ENCODE data around the gene IL32. TPM values are rescaled to one million over a fixed set of nuclear protein-coding genes. Genes with fewer than 3 reads are reported as not detected.
A peak's percentile ranks its signal among the peaks of the same experiment; 100 is the strongest.

IL32 gene
- total RNA-seq, 4 donors from 2014 or later = 93.3 to 676 (median 590) TPM

DNA sequence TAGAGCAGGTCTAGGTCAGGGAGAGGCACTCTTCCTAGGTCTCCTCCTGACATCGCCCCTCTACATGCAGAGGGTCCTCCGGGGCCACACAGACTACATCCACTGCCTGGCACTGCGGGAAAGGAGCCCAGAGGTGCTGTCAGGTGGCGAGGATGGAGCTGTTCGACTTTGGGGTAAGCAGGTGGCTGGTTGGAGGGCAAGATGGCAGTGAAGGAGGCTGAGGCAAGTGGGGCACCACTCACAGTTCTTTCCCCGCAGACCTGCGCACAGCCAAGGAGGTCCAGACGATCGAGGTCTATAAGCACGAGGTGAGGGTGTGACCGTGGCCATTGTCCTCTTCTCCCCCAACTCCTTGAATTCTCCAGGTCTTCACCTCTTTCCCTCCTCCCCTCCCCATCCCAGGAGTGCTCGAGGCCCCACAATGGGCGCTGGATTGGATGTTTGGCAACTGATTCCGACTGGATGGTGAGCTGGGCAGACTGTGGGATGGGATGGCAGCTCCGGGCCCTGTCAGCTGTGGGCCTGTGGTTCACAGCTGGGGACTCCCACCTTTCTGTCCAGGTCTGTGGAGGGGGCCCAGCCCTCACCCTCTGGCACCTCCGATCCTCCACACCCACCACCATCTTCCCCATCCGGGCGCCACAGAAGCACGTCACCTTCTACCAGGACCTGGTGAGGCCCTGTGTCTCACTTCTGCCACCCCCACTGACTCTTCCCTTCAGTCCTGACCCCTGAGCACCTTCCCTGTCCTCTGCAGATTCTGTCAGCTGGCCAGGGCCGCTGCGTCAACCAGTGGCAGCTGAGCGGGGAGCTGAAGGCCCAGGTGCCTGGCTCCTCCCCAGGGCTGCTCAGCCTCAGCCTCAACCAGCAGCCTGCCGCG lies 38.6 kb upstream of the IL32 start:
- Histone ChIP-seq H3K27ac (no peak overlapping the region), H3K4me3 (no peak overlapping the region), H3K4me1 (peaks cover 14 to 47% (median 22%) of the 10 kb centered on the region in 4 donors), H3K36me3 (peaks cover 0 to 22% (median 0%) of the 10 kb centered on the region in 3 donors), H3K27me3 (no peaks in the 10 kb centered on the region), H3K9me3 (no peaks in the 10 kb centered on the region)
- TF ChIP-seq POLR2A (IDR thresholded peaks at IDR 0.05) = no peak
- TF ChIP-seq, protein P1, sequence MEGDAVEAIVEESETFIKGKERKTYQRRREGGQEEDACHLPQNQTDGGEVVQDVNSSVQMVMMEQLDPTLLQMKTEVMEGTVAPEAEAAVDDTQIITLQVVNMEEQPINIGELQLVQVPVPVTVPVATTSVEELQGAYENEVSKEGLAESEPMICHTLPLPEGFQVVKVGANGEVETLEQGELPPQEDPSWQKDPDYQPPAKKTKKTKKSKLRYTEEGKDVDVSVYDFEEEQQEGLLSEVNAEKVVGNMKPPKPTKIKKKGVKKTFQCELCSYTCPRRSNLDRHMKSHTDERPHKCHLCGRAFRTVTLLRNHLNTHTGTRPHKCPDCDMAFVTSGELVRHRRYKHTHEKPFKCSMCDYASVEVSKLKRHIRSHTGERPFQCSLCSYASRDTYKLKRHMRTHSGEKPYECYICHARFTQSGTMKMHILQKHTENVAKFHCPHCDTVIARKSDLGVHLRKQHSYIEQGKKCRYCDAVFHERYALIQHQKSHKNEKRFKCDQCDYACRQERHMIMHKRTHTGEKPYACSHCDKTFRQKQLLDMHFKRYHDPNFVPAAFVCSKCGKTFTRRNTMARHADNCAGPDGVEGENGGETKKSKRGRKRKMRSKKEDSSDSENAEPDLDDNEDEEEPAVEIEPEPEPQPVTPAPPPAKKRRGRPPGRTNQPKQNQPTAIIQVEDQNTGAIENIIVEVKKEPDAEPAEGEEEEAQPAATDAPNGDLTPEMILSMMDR (IDR thresholded peaks at IDR 0.05) = no peak
- DNase-seq = peak in 1 of 3 donors; percentile 43

DNA sequence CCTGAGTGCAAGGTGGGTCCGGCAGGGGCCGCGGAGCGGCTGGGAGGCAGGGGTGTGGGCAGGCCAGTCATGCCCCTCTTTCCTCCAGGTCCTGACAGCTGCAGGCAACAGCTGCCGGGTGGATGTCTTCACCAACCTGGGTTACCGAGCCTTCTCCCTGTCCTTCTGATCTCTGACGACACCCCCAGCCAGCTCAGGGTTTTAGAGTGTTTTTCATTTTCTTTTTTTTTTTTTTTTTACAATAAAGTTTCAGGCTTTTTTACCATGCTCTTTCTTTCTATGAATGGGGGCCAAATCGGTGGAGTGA lies 38.0 kb upstream of the IL32 start:
- Histone ChIP-seq H3K27me3 (no peaks in the 10 kb centered on the region), H3K4me3 (no peak overlapping the region), H3K27ac (no peak overlapping the region), H3K9me3 (no peaks in the 10 kb centered on the region), H3K36me3 (peaks cover 0 to 22% (median 0%) of the 10 kb centered on the region in 3 donors), H3K4me1 (peaks cover 13 to 48% (median 19%) of the 10 kb centered on the region in 4 donors)
- DNase-seq = no peak
- TF ChIP-seq, protein P1 (IDR thresholded peaks at IDR 0.05) = no peak
- no peak for TF ChIP-seq POLR2A (IDR thresholded peaks at IDR 0.05)

DNA sequence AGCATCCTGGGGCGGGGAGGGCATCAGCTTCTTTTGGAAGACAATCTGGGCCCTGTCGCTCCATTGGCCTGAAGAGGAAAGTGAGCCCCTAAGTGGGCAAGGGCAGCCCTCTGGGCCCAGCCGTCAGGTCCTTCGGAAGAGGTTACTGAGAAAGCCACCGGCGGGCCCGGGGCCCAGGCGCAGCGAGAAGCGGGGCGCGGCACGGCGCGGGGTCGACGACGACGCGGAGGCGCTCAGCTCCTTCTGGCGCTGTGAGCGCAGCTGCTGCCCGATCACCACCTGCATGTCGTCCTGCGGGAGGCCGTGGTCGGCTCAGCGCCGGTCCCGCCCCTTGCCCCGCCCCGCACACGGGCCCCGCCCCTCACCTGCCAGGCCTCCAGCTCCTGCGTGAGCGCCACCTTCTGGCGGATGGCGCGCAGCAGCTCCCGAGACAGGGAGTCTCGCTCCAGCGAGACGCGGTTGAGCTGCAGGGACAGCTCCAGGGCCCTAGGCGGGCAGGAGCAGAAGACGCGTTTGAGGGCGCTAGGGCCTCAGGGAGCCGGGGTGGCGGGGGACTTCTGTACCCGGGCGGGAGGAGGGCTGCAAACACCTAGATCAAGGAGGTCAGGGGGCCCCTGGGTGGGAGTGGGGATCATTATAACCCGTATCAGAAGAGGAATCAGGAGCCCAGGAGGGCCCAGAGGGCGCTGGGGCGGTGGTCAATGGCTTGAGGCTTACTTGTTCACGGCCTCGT lies 37.3 kb upstream of the IL32 start:
- peak overlapping the region in 2 of 4 donors; percentile 20 to 23 for H3K4me3 ChIP-seq
- H3K4me1 ChIP-seq = peaks cover 6 to 48% (median 12%) of the 10 kb centered on the region in 4 donors
- peak overlapping the region in 2 of 4 donors; percentile 2 to 23 for H3K27ac ChIP-seq
- peak; percentile 90 to 95 (median 95) for DNase-seq
- H3K27me3 ChIP-seq = no peaks in the 10 kb centered on the region
- TF ChIP-seq, protein P1 (IDR thresholded peaks at IDR 0.05) = peak; percentile 58 to 94 (median 82)
- TF ChIP-seq POLR2A (IDR thresholded peaks at IDR 0.05) = peak; percentile 10 to 50
- peaks cover 0 to 22% (median 0%) of the 10 kb centered on the region in 3 donors for H3K36me3 ChIP-seq
- no peaks in the 10 kb centered on the region for H3K9me3 ChIP-seq

DNA sequence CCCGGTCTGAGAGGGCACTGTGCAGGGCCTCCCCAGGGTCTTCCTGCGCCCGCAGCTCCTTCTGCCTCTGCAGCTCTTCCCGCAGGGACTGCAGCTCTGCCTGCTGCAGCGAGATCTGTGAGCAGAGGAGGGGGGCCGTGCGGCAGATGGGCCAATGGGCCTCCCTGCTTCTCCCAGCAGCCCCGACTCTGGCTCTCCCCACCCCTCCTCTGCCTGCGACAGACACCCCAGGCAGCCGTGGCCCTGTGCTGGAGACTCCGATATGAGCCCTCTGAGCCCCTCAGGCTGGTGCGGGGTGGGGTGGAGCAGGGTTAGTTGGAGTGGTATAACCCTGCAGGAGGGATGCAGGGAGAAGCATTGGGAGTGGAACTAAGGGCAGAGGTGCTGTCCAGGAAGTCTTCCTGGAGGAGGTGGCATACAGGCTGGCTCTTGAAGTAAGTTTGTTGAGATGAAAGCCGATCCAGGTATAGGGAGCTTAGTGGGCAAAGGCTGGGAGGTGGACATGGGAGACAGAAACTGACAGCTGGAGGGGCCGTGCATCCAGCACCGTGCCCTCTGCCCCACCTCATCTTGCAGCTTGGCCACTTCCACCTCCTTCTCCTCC lies 36.6 kb upstream of the IL32 start:
- Histone ChIP-seq H3K27me3 (no peaks in the 10 kb centered on the region), H3K4me1 (peaks cover 3 to 45% (median 10%) of the 10 kb centered on the region in 4 donors), H3K36me3 (peaks cover 0 to 22% (median 0%) of the 10 kb centered on the region in 3 donors), H3K4me3 (no peak overlapping the region), H3K27ac (no peak overlapping the region), H3K9me3 (no peaks in the 10 kb centered on the region)
- no peak for TF ChIP-seq POLR2A (IDR thresholded peaks at IDR 0.05)
- TF ChIP-seq, protein P1 (IDR thresholded peaks at IDR 0.05) = no peak
- no peak for DNase-seq

DNA sequence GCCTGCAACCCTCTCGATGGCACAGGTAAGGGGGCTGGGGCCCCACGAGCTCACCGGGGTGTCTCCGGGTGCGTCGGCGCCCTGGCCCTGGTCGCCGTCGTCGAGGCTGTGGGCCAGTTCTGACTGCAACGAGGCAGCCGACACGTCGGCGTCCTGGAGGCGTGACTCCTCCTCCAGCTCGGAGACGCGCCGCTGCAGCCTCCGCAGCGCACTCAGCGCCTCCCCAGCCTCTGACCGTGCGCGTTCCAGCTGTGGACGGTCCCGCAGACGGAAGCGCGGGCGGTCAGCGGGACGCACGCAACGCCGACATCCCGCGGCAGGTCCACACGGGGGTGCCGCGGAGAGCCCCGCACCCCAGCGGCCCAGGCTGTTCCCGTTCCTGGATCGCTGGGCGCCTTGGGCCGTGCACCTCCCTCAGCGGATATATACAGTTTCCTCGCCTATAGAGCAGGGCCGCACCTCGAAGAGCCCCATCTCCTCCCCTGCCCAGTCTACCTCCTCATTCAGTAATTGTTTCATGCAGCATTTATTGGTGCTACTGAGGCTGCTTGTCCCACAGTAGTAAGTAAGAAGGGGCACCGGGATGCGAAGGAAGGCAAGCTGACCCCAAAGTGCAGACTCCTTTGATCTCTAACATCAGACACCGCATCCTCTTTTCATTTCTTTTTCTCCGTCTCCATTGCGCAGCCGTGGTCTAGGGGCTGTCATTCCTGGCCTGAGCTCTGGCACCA lies 35.8 kb upstream of the IL32 start:
- no peaks in the 10 kb centered on the region for H3K9me3 ChIP-seq
- H3K27me3 ChIP-seq = no peaks in the 10 kb centered on the region
- no peak for DNase-seq
- peaks cover 0 to 22% (median 0%) of the 10 kb centered on the region in 3 donors for H3K36me3 ChIP-seq
- no peak overlapping the region for H3K27ac ChIP-seq
- TF ChIP-seq POLR2A (IDR thresholded peaks at IDR 0.05) = no peak
- TF ChIP-seq, protein P1 (IDR thresholded peaks at IDR 0.05) = no peak
- peak overlapping the region in 2 of 4 donors; percentile 22 to 27 for H3K4me3 ChIP-seq
- H3K4me1 ChIP-seq = peaks cover 3 to 41% (median 10%) of the 10 kb centered on the region in 4 donors

Data from Peyer's patch (tissue), 4 donors.